Gastrocnemius medialis (tissue), 4 donors: ENCODE results near the gene NCAPD2. TPM values are rescaled to one million over a fixed set of nuclear protein-coding genes. Genes with fewer than 3 reads are reported as not detected.
"Not testable (repeated sequence)": the region's sequence is repeated elsewhere in the genome, so short reads cannot be mapped to it uniquely, and the experiment has no call there.

Experiments used
- ATAC-seq, 2 donors: fragments of 150-250 bp; one replicate each; pipeline ENCODE4 v1.9.1; 2016
- DNase-seq, 2 donors: peaks; one replicate each; pipeline ENCODE4 v3.0.0-alpha.2; 2019
- H3K27ac ChIP-seq, 4 donors: fragments of 200-600 bp; sonication (generic); 1 replicate in 1 of 4; 2 replicates in 3 of 4; pipeline ENCODE4 v1.5.1; 2016 to 2018; ENCODE audit warnings: mild to moderate bottlenecking in 2 of 4, moderate library complexity in 1 of 4
- H3K27me3 ChIP-seq, 3 donors: fragments of 200-600 bp; sonication (generic) in 2 of 3; 1 replicate in 1 of 3; 2 replicates in 2 of 3; pipeline versions ENCODE4 v1.5.1 to v1.6.0; 2016 to 2019; ENCODE audit warnings: mild to moderate bottlenecking in 1 of 3, moderate library complexity in 1 of 3
- H3K36me3 ChIP-seq, 2 donors: fragments of 200-600 bp; sonication (generic) in 1 of 2; one replicate each; pipeline ENCODE4 v1.5.1; 2017 to 2018
- H3K4me1 ChIP-seq, 2 donors: fragments of 200-600 bp; sonication (generic) in 1 of 2; one replicate each; pipeline ENCODE4 v1.5.1; 2016 to 2017; ENCODE audit warnings: mild to moderate bottlenecking in 2 of 2
- H3K4me3 ChIP-seq, 4 donors: fragments of 200-600 bp; sonication (generic) in 3 of 4; 1 replicate in 1 of 4; 2 replicates in 3 of 4; pipeline ENCODE4 v1.5.1; 2016 to 2019; ENCODE audit warnings: mild to moderate bottlenecking in 2 of 4
- H3K9me3 ChIP-seq, 3 donors: fragments of 200-600 bp; sonication (generic) in 2 of 3; 1 replicate in 1 of 3; 2 replicates in 2 of 3; pipeline ENCODE4 v1.5.1; 2016 to 2019
- CTCF ChIP-seq, 5 experiments: fragments of 450-650 bp in 3 of 5; fragments of 200-600 bp in 2 of 5; sonication (generic) in 2 of 5; IDR thresholded peaks in 4 of 5; conservative IDR thresholded peaks in 1 of 5; 1 replicate in 4 of 5; 2 replicates in 1 of 5; pipeline ENCODE4 v1.5.1; 2016 to 2019; ENCODE audit warnings: antibody characterized with exemption in 5 of 5, mild to moderate bottlenecking in 3 of 5, moderate library complexity in 3 of 5
- POLR2A ChIP-seq, 2 donors: fragments of 450-650 bp; IDR thresholded peaks; one replicate each; pipeline ENCODE4 v1.6.1; 2017; ENCODE audit warnings: antibody characterized with exemption in 2 of 2, mild to moderate bottlenecking in 2 of 2, moderate library complexity in 2 of 2
- in situ Hi-C, 4 donors: fragments of 200-750 bp; cut with MboI; loops; one replicate each; pipeline versions ENCODE4 v1.15.0 to v1.8.0; 2017; ENCODE audit warnings: low sequenced_read_pairs in 4 of 4
- intact Hi-C: fragments of 100-400 bp; cut with DNase I; formaldehyde crosslinking; loops from one replicate; pipeline ENCODE4 v1.15.1; 2023; ENCODE audit warnings: low total_unique reads
- total RNA-seq, 4 donors: library from RNA; depleted of rRNA; stranded (reverse); fragments of >200 nt; gene quantifications; one replicate each; pipeline versions ENCODE4 v1.1.0 to v1.2.3, GENCODE V29; 2016

NCAPD2 gene
- total RNA-seq, 4 donors from 2014 or later: 12.3 to 250 (median 13.3) TPM

DNA sequence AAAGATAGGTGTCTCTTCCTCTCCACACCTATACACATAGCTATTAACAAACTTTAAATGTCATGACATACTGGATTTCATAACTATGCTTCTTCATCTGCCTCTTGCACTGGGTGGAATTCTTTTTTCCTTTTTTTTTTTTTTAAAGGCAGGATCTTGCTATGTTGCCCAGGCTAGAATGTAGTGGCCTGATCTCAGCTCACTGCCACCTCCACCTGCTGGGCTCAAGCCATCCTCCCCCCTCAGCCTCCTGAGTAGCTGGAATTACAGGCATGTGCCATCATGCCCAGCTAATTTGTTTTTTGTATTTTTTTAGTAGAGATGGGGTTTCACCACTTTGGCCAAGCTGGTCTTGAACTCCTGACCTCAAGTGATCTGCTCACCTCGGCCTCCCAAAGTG lies 5.7 kb upstream of the NCAPD2 start:
- peaks cover 6 to 12% of the 10 kb centered on the region in 2 donors for H3K4me1 ChIP-seq
- H3K27ac ChIP-seq: no peak overlapping the region
- intact Hi-C loops (no loop called here), in situ Hi-C loops (no loop called here)
- ATAC-seq: no peak
- H3K36me3 ChIP-seq: peaks cover 4 to 15% of the 10 kb centered on the region in 2 donors
- no peak overlapping the region for H3K4me3 ChIP-seq
- no peaks in the 10 kb centered on the region for H3K9me3 ChIP-seq
- H3K27me3 ChIP-seq: no peaks in the 10 kb centered on the region
- no peak for TF ChIP-seq POLR2A (IDR thresholded peaks at IDR 0.05)
- no peak for TF ChIP-seq CTCF (IDR thresholded peaks at IDR 0.05 in 4 of 5, conservative IDR thresholded peaks at IDR 0.05 in 1 of 5)
- no peak for DNase-seq

GRCh38 chr12:6489449-6489848 lies 4.5 kb upstream of the NCAPD2 start:
- ATAC-seq: no peak
- in situ Hi-C loops (no loop called here), intact Hi-C loops (no loop called here)
- Histone ChIP-seq H3K27me3 (no peaks in the 10 kb centered on the region), H3K4me3 (no peak overlapping the region), H3K9me3 (no peaks in the 10 kb centered on the region), H3K4me1 (peaks cover 9 to 18% of the 10 kb centered on the region in 2 donors), H3K27ac (no peak overlapping the region), H3K36me3 (peaks cover 4 to 15% of the 10 kb centered on the region in 2 donors)
- no peak for TF ChIP-seq POLR2A (IDR thresholded peaks at IDR 0.05)
- TF ChIP-seq CTCF (IDR thresholded peaks at IDR 0.05 in 4 of 5, conservative IDR thresholded peaks at IDR 0.05 in 1 of 5): no peak
- no peak for DNase-seq

GRCh38 chr12:6490673-6491072 lies 3.2 kb upstream of the NCAPD2 start:
- Histone ChIP-seq H3K4me1 (peaks cover 21 to 27% of the 10 kb centered on the region in 2 donors), H3K36me3 (peaks cover 4 to 15% of the 10 kb centered on the region in 2 donors)
- DNase-seq, ATAC-seq, H3K27me3 ChIP-seq, H3K4me3 ChIP-seq, H3K27ac ChIP-seq, H3K9me3 ChIP-seq: not testable (repeated sequence)
- intact Hi-C loops: loop anchor here (5.0 to 10.0 kb wide), 2 partner anchors 153 to 194 kb away; partner anchors contain the start of gene ZNF384
- in situ Hi-C loops: loop anchor here in 1 of 4 donors (5.0 kb wide), 1 partner anchor 42 kb away; the partner anchor contains the start of gene GAPDH

- Histone ChIP-seq H3K27ac (peak within 1 kb of the TSS; percentile 93 to 100 (median 98)), H3K27me3 (no peaks in the 10 kb centered on the region), H3K4me3 (peak within 1 kb of the TSS; percentile 81 to 99 (median 88)), H3K36me3 (peaks cover 4 to 34% of the 10 kb centered on the region in 2 donors), H3K4me1 (peaks cover 21 to 27% of the 10 kb centered on the region in 2 donors), H3K9me3 (no peaks in the 10 kb centered on the region)
- ATAC-seq (peak; percentile 88 to 94), DNase-seq (peak; percentile 94 to 96)
- intact Hi-C loops (loop anchor here (1.0 to 10.0 kb wide), 4 partner anchors 22 to 192 kb away; partner anchors contain the start of genes GAPDH and ZNF384), in situ Hi-C loops (loop anchor here in 1 of 4 donors (5.0 kb wide), 1 partner anchor 39 kb away; the partner anchor contains the start of gene GAPDH)
- TF ChIP-seq POLR2A (IDR thresholded peaks at IDR 0.05) (peak; percentile 79 to 86), CTCF (IDR thresholded peaks at IDR 0.05 in 4 of 5, conservative IDR thresholded peaks at IDR 0.05 in 1 of 5) (no peak)
Observed at GRCh38 chr12:6492838-6493496, 935 bp upstream of the NCAPD2 start, which contains the start of gene MRPL51. Gene MRPL51, minus strand, starts transcription at chr12:6493262. Its CDS starts 126 bp downstream, at chr12:6493136.

- intact Hi-C loops: loop anchor here (5.0 to 10.0 kb wide), 2 partner anchors 157 to 190 kb away; partner anchors contain the start of gene ZNF384
- Histone ChIP-seq H3K27me3 (no peaks in the 10 kb centered on the region), H3K36me3 (peaks cover 4 to 47% of the 10 kb centered on the region in 2 donors), H3K27ac (peak overlapping the region; percentile 51 to 100 (median 98)), H3K4me1 (peaks cover 21 to 27% of the 10 kb centered on the region in 2 donors), H3K9me3 (no peaks in the 10 kb centered on the region), H3K4me3 (peak overlapping the region; percentile 65 to 99 (median 84))
- ATAC-seq: no peak
- in situ Hi-C loops: loop anchor here in 1 of 4 donors (5.0 kb wide), 1 partner anchor 38 kb away; the partner anchor contains the start of gene GAPDH
- DNase-seq: no peak
- TF ChIP-seq CTCF (IDR thresholded peaks at IDR 0.05 in 4 of 5, conservative IDR thresholded peaks at IDR 0.05 in 1 of 5) (no peak), POLR2A (IDR thresholded peaks at IDR 0.05) (no peak)
Observed at GRCh38 chr12:6494258-6494743, 399 bp downstream of the NCAPD2 start.
